Stimulated activated effector memory CD8-positive, alpha-beta T cell treated with anti-CD3 and anti-CD28 coated beads, Interleukin-12 subunit alpha, Interleukin-12 subunit beta, amount 100 ng/mL, for 72 hours (primary cell): Measurements from ENCODE around the gene ASPA.

Source experiments
- ATAC-seq: fragments of 150-1000 bp; cut with Tn5 transposase; 2 replicates; pipeline ENCODE4 v1.10.0; 2021
- DNase-seq, 2 donors: peaks; one replicate each; pipeline ENCODE4 v3.0.0; 2021 to 2022; ENCODE audit warnings: low spot score in 2 of 2
- H3K27ac Mint-ChIP-seq: one replicate; pipeline ENCODE4 v1.8.0; 2022; ENCODE audit warnings: mild to moderate bottlenecking, mixed read lengths
- H3K36me3 Mint-ChIP-seq: one replicate; pipeline ENCODE4 v1.8.0; 2022; ENCODE audit warnings: mild to moderate bottlenecking, mixed read lengths
- H3K4me1 Mint-ChIP-seq: one replicate; pipeline ENCODE4 v1.8.0; 2022; ENCODE audit warnings: mixed read lengths
- H3K4me3 Mint-ChIP-seq: one replicate; pipeline ENCODE4 v1.8.0; 2022; ENCODE audit warnings: mild to moderate bottlenecking, mixed read lengths
- H3K9me3 Mint-ChIP-seq: one replicate; pipeline ENCODE4 v1.8.0; 2022; ENCODE audit warnings: mixed read lengths

Gene ASPA

GRCh38 chr17:3536716-3537115, 60.9 kb downstream of the ASPA start:
- ATAC-seq, result no peak
- H3K4me3 Mint-ChIP-seq, result no peak overlapping the region

GRCh38 chr17:3539881-3540540, 64.2 kb downstream of the ASPA start:
- Mint-ChIP-seq H3K4me3 (no peak overlapping the region), H3K9me3 (no peaks in the 10 kb centered on the region), H3K27ac (peak overlapping the region; percentile 87), H3K36me3 (no peaks in the 10 kb centered on the region), H3K4me1 (peaks cover 16% of the 10 kb centered on the region)
- DNase-seq (no peak), ATAC-seq (no peak)

More at GRCh38 chr17:3536716-3537115, 60.9 kb downstream of the ASPA start:
- Mint-ChIP-seq H3K4me1 (peaks cover 21% of the 10 kb centered on the region), H3K27ac (no peak overlapping the region), H3K9me3 (no peaks in the 10 kb centered on the region), H3K36me3 (no peaks in the 10 kb centered on the region)
- DNase-seq, result no peak

DNA sequence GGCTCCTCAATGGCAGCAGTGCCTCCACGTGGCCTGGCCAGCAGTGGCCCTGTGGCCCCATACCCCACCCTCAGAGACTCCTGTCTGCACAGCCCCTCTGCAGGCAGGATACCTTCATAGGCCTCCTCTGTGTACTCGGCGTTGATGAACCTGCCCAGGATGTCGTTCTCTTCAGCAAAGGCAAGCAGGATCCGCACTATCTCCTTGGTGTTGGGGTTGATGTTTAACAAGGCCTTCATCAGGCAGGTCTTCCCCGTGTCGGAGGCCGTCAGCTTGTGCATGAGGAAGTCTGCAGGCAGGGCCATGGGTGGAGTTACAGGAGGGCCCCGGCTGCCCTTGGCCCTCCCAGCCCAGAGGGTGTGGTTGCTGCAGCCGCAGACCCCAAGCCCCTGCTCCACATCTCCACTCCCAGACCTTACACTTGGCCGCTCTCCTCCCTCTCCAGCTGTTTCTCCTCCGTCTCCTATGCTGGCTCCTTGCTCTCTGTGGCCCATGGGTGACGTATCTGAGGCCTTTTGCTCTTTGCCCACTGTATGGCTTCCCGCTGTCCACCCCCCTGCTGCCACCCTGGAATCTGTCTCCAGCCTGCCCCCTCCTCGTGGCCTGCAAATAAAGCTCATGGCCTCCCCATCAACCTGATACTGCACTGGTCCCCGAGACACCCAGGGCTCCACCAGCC, 66.8 kb downstream of the ASPA start:
- no peak for DNase-seq
- no peaks in the 10 kb centered on the region for H3K36me3 Mint-ChIP-seq
- no peaks in the 10 kb centered on the region for H3K9me3 Mint-ChIP-seq
- H3K4me1 Mint-ChIP-seq, result peaks cover 7% of the 10 kb centered on the region
- ATAC-seq, result no peak
- no peak overlapping the region for H3K4me3 Mint-ChIP-seq
- no peak overlapping the region for H3K27ac Mint-ChIP-seq

- Mint-ChIP-seq H3K4me3 (no peak overlapping the region), H3K4me1 (peaks cover 7% of the 10 kb centered on the region)
Measured at GRCh38 chr17:3543453-3543852, 67.7 kb downstream of the ASPA start.

GRCh38 chr17:3544365-3544764, 68.6 kb downstream of the ASPA start:
- Mint-ChIP-seq H3K9me3 (no peaks in the 10 kb centered on the region), H3K4me3 (no peak overlapping the region), H3K27ac (no peak overlapping the region), H3K36me3 (no peaks in the 10 kb centered on the region), H3K4me1 (peaks cover 7% of the 10 kb centered on the region)
- DNase-seq (no peak), ATAC-seq (no peak)

More at GRCh38 chr17:3543453-3543852, 67.7 kb downstream of the ASPA start:
- Mint-ChIP-seq H3K9me3 (no peaks in the 10 kb centered on the region), H3K36me3 (no peaks in the 10 kb centered on the region), H3K27ac (no peak overlapping the region)
- no peak for DNase-seq
- ATAC-seq, result no peak

- DNase-seq (no peak), ATAC-seq (no peak)
- no peak overlapping the region for H3K4me3 Mint-ChIP-seq
- no peak overlapping the region for H3K27ac Mint-ChIP-seq
- H3K9me3 Mint-ChIP-seq, result no peaks in the 10 kb centered on the region
- no peaks in the 10 kb centered on the region for H3K36me3 Mint-ChIP-seq
- peaks cover 3% of the 10 kb centered on the region for H3K4me1 Mint-ChIP-seq
Measured at GRCh38 chr17:3545151-3545550, 69.4 kb downstream of the ASPA start.

- Mint-ChIP-seq H3K4me3 (no peak overlapping the region), H3K27ac (no peak overlapping the region), H3K4me1 (no peaks in the 10 kb centered on the region), H3K36me3 (no peaks in the 10 kb centered on the region), H3K9me3 (no peaks in the 10 kb centered on the region)
- no peak for DNase-seq
- ATAC-seq, result no peak
Measured at GRCh38 chr17:3546521-3546920, 70.7 kb downstream of the ASPA start.

DNA sequence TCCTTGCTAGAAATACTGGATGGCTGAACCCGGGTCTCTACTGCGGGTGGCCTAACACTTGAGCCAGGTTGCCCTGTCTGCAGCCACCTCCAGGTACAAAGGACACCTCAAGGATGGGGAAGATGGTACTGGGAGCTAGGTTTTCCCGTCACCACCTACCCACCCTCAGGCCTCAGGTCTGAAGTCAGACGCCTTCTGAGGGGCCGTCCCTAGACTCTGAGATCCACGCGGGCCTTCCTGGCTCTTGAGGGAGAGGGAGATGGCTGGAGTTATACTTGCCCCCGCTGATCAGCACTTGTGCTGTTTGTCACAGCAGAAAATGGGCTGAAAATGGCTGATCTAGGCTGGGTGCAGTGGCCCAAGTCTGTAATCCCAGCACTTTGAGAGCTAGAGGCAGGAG, 71.2 kb downstream of the ASPA start:
- H3K36me3 Mint-ChIP-seq, result no peaks in the 10 kb centered on the region
- H3K9me3 Mint-ChIP-seq, result no peaks in the 10 kb centered on the region
- DNase-seq, result no peak
- H3K4me1 Mint-ChIP-seq, result no peaks in the 10 kb centered on the region
- H3K4me3 Mint-ChIP-seq, result no peak overlapping the region
- no peak overlapping the region for H3K27ac Mint-ChIP-seq
- ATAC-seq, result no peak

DNA sequence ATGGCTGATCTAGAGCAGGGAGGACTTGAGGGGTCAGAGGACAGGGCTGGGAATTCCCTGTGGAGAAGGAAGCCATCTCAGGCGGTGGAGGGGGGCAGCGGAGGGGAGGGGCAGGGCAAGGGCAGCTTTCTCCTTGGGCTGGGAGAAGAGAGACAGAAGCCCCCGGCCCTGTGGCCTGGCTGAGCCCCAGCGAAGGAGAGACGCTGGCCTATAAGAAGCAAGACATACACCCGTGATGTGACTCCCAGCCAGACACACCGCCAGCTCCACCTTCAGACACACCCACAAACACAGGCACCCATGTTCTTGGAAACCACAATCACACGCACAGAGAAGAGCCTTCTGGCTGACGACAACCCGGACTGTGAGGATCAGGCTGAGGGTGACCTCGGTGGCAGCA, 71.8 kb downstream of the ASPA start:
- Mint-ChIP-seq H3K27ac (no peak overlapping the region), H3K4me3 (no peak overlapping the region)
- no peak for DNase-seq

DNA sequence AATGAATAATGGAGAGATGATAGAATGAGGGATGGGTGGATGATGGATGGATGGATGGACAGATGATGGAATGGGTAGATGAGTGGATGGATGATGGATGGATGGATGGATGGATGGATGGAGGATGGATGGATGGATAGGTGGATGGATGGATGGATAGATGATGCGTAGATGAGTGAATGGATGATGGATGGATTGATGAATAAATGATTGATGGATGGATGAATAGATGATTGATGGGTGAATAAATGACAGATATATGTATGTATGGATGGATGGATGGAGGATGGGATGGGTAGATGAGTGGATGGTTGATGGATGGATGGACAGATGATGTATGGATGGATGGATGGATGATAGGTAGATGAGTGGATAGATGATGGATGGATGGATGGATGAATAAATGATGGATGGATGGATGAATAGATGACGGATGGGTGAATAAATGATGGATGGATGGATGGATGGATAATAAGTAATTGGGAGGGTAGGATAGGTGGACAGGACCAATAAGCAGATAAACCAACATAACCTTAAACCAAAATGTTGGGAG, 73.9 kb downstream of the ASPA start:
- no peak for DNase-seq
- no peak overlapping the region for H3K27ac Mint-ChIP-seq
- H3K36me3 Mint-ChIP-seq, result no peaks in the 10 kb centered on the region
- H3K4me3 Mint-ChIP-seq, result no peak overlapping the region
- no peaks in the 10 kb centered on the region for H3K9me3 Mint-ChIP-seq
- no peak for ATAC-seq
- no peaks in the 10 kb centered on the region for H3K4me1 Mint-ChIP-seq

More for the DNA sequence above, 71.8 kb downstream of the ASPA start:
- no peak for ATAC-seq
- Mint-ChIP-seq H3K4me1 (no peaks in the 10 kb centered on the region), H3K9me3 (no peaks in the 10 kb centered on the region), H3K36me3 (no peaks in the 10 kb centered on the region)

DNA sequence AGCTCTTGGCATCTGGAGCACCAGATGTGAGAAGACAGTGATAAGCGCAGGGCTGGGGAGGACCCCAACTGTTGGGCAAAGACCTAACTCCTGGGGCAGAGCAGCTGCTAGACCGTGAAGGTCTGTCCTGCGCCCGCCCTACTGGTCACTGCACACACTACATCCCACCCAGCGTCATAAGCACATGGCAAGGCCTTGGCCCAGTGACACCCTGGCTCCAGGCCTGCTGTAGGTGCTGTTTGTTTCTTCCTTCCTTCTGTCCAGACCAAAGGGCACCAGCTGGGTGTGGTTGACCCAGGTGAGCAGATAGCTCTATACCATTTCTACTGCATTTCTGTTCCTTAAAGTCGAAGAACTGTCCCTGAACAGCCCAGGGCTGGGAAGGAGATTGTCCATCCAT, 75.4 kb downstream of the ASPA start:
- no peaks in the 10 kb centered on the region for H3K4me1 Mint-ChIP-seq
- no peaks in the 10 kb centered on the region for H3K9me3 Mint-ChIP-seq
- no peaks in the 10 kb centered on the region for H3K36me3 Mint-ChIP-seq
- ATAC-seq (peak; percentile 33), DNase-seq (no peak)
- H3K27ac Mint-ChIP-seq, result no peak overlapping the region
- no peak overlapping the region for H3K4me3 Mint-ChIP-seq

GRCh38 chr17:3552916-3553315, 77.1 kb downstream of the ASPA start:
- H3K36me3 Mint-ChIP-seq, result no peaks in the 10 kb centered on the region
- no peaks in the 10 kb centered on the region for H3K9me3 Mint-ChIP-seq
- no peak for DNase-seq
- H3K4me3 Mint-ChIP-seq, result no peak overlapping the region
- no peak overlapping the region for H3K27ac Mint-ChIP-seq
- no peak for ATAC-seq
- H3K4me1 Mint-ChIP-seq, result peaks cover 10% of the 10 kb centered on the region
